GM12878 (cell line): ENCODE results near the gene ELOVL5. TPM values are rescaled to one million over a fixed set of nuclear protein-coding genes. Genes with fewer than 3 reads are reported as not detected.
A peak's percentile ranks its signal among the peaks of the same experiment; 100 is the strongest.

ENCODE experiments used
- ATAC-seq: fragments of 200-7000 bp; cut with Tn5 transposase; 3 replicates; pipeline ENCODE4 v1.9.1; 2020; ENCODE audit warnings: mild to moderate bottlenecking, moderate library complexity
- BruUV-seq: library from RNA; stranded (reverse); fragments of 400-500 nt; replicated peaks from 2 replicates; lab custom pipeline; 2021; lab: Mats Ljungman, UMichigan
- CTCF ChIA-PET: fragments of 300-600 bp; sonication (Branson Sonifier 250); formaldehyde crosslinking; extraction: SDS; loops from one replicate; lab custom pipeline; 2021; ENCODE audit warnings: inconsistent platforms; lab: Yijun Ruan, JAX
- POLR2A ChIA-PET: fragments of 350-600 bp; formaldehyde crosslinking; extraction: SDS; loops from one replicate; lab custom pipeline; 2021; ENCODE audit warnings: inconsistent platforms; lab: Charles Lee
- RAD21 ChIA-PET: fragments of 300-600 bp; sonication (Branson Sonifier 250); formaldehyde crosslinking; loops from one replicate; lab custom pipeline; 2023; ENCODE audit warnings: antibody characterized with exemption; ENCODE audit not compliant: unreplicated experiment; lab: Charles Lee
- SMC1A ChIA-PET: fragments of 300-600 bp; sonication (Branson Sonifier 250); formaldehyde crosslinking; loops from one replicate; lab custom pipeline; 2023; ENCODE audit not compliant: unreplicated experiment, uncharacterized antibody; lab: Charles Lee
- DNase-seq: peaks from one replicate; pipeline ENCODE4 v3.0.0-alpha.2; 2011; ENCODE audit warnings: low read depth, low spot score
- FAIRE-seq: peaks from 3 replicates; lab custom pipeline; 2011; peaks lifted over from hg19 to GRCh38; lab: Jason Lieb, UNC
- H2AFZ ChIP-seq: 2 replicates; pipeline ENCODE4 v1.6.0; 2011; ENCODE audit warnings: low read depth, low read length, control low read depth; ENCODE audit not compliant: control insufficient read depth
- H3K27ac ChIP-seq: 2 replicates; pipeline ENCODE4 v1.5.1; 2011; ENCODE audit warnings: control low read depth; ENCODE audit not compliant: control insufficient read depth, insufficient read depth
- H3K27me3 ChIP-seq, 2 experiments: replicated peaks in 1 of 2; 2 replicates each; pipeline versions ENCODE4 v1.6.0 to v1.6.1; 2011; ENCODE audit warnings: low read length in 1 of 2; ENCODE audit not compliant: control insufficient read depth in 2 of 2, insufficient read depth in 2 of 2
- H3K36me3 ChIP-seq, 2 experiments: 2 replicates each; pipeline ENCODE4 v1.5.1; 2011; ENCODE audit warnings: low read length in 1 of 2; ENCODE audit not compliant: control insufficient read depth in 2 of 2, insufficient read depth in 2 of 2
- H3K4me1 ChIP-seq: 2 replicates; pipeline ENCODE4 v1.6.1; 2011; ENCODE audit warnings: mild to moderate bottlenecking, low read length, moderate library complexity, mixed read lengths; ENCODE audit not compliant: control insufficient read depth, insufficient read depth
- H3K4me2 ChIP-seq: 2 replicates; pipeline ENCODE4 v1.6.0; 2011; ENCODE audit warnings: control low read depth; ENCODE audit not compliant: control insufficient read depth, insufficient read depth
- H3K4me3 ChIP-seq: fragments of 200-600 bp; sonication (generic); 2 replicates; pipeline ENCODE4 v1.5.1; 2016
- H3K79me2 ChIP-seq: 2 replicates; pipeline ENCODE4 v1.6.0; 2011; ENCODE audit warnings: low read length; ENCODE audit not compliant: control insufficient read depth, insufficient read depth
- H3K9ac ChIP-seq: 2 replicates; pipeline ENCODE4 v1.8.0; 2011; ENCODE audit warnings: low read length, control low read depth, mixed read lengths; ENCODE audit not compliant: control insufficient read depth, insufficient read depth
- H3K9me3 ChIP-seq: replicated peaks from 3 replicates; pipeline ENCODE4 v1.5.1; 2011; ENCODE audit warnings: mild to moderate bottlenecking, low read length; ENCODE audit not compliant: control insufficient read depth, insufficient read depth
- H4K20me1 ChIP-seq: 2 replicates; pipeline ENCODE4 v1.6.0; 2011; ENCODE audit not compliant: control insufficient read depth, insufficient read depth
- CTCF ChIP-seq, 3 experiments: IDR thresholded peaks in 2 of 3; conservative IDR thresholded peaks in 1 of 3; 2 replicates each; pipeline ENCODE4 v1.5.1; 2011; ENCODE audit warnings: low read depth in 3 of 3, low read length in 3 of 3, mild to moderate bottlenecking in 3 of 3, control low read depth in 2 of 3, moderate library complexity in 2 of 3, inconsistent platforms in 1 of 3, mixed read lengths in 1 of 3; ENCODE audit not compliant: control insufficient read depth in 2 of 3, insufficient read depth in 1 of 3; ENCODE audit errors: extremely low read depth in 1 of 3
- E4F1 ChIP-seq: fragments of 450-650 bp; IDR thresholded peaks from 2 replicates; pipeline ENCODE4 v1.6.1; 2018; ENCODE audit warnings: borderline replicate concordance, mild to moderate bottlenecking; ENCODE audit not compliant: partially characterized antibody
- HDAC2 ChIP-seq: fragments of 200-600 bp; sonication (generic); IDR thresholded peaks from 2 replicates; pipeline ENCODE4 v1.6.1; 2017
- IRF4 ChIP-seq: IDR thresholded peaks from 2 replicates; pipeline ENCODE4 v1.6.1; 2011; ENCODE audit warnings: low read depth, low read length
- JUND ChIP-seq: IDR thresholded peaks from 2 replicates; pipeline ENCODE4 v1.6.1; 2012; ENCODE audit warnings: low read depth, mild to moderate bottlenecking, low read length, improper control_type of control experiment, moderate library complexity
- NR2C2 ChIP-seq: IDR thresholded peaks from 2 replicates; pipeline ENCODE4 v1.6.1; 2011; ENCODE audit warnings: borderline replicate concordance, low read depth; ENCODE audit not compliant: control insufficient read depth, insufficient read length
- PML ChIP-seq: IDR thresholded peaks from 2 replicates; pipeline ENCODE4 v1.6.1; 2012; ENCODE audit warnings: low read length, inconsistent platforms
- RAD51 ChIP-seq: fragments of 450-650 bp; IDR thresholded peaks from 2 replicates; pipeline ENCODE4 v1.6.1; 2016; ENCODE audit warnings: moderate library complexity, mild to moderate bottlenecking, inconsistent platforms
- RBBP5 ChIP-seq: fragments of 200-600 bp; sonication (generic); conservative IDR thresholded peaks from 2 replicates; pipeline ENCODE4 v1.6.1; 2016
- SMAD5 ChIP-seq: IDR thresholded peaks from 2 replicates; pipeline ENCODE4 v1.6.1; 2016; ENCODE audit warnings: antibody characterized with exemption, low read depth
- SMC3 ChIP-seq: IDR thresholded peaks from 2 replicates; pipeline ENCODE4 v1.6.1; 2011; ENCODE audit warnings: low read length, improper control_type of control experiment, borderline replicate concordance
- STAT3 ChIP-seq: IDR thresholded peaks from 2 replicates; pipeline ENCODE4 v1.6.1; 2011; ENCODE audit warnings: low read depth, low read length, improper control_type of control experiment
- TARDBP ChIP-seq: IDR thresholded peaks from 2 replicates; pipeline ENCODE4 v1.6.1; 2016; ENCODE audit warnings: borderline replicate concordance
- WGBS: methylation state at CpG from one replicate; pipeline ENCODE4 v1.1.6; 2016; ENCODE audit warnings: low lambda C conversion rate; ENCODE audit not compliant: insufficient replicate concordance, insufficient coverage; ENCODE audit errors: missing lambda C conversion rate; 5-methylcytosine and 5-hydroxymethylcytosine counted together
- in situ Hi-C: fragments of 300-500 bp; cut with MboI; formaldehyde crosslinking; loops from 9 replicates; pipeline ENCODE4 v1.14.3; 2018; ENCODE audit warnings: mixed read lengths
- intact Hi-C: fragments of 100-400 bp; cut with micrococcal nuclease; formaldehyde crosslinking; loops from one replicate; pipeline ENCODE4 v1.14.2; 2022; ENCODE audit not compliant: unreplicated experiment
- polyA plus RNA-seq, 11 experiments: library from polyadenylated mRNA; depleted of rRNA in 4 of 11; unstranded in 6 of 11; stranded (reverse) in 5 of 11; fragments of >200 nt; fragmentation: Nextera tagmentation in 4 of 11; fragmentation: Illumina TruSeq in 1 of 11; extraction: Ambion mirVana in 4 of 11; extraction: Trizol in 1 of 11; gene quantifications; 1 replicate in 1 of 11; 2 replicates in 10 of 11; pipeline versions ENCODE4 v1.2.1 to v1.2.3, GENCODE V29; 2011 to 2016; ENCODE audit warnings: inconsistent platforms in 2 of 11, missing spikeins in 2 of 11, low read depth in 1 of 11
- total RNA-seq, 4 experiments: library from RNA; depleted of rRNA in 3 of 4; stranded (reverse); fragments of >200 nt in 3 of 4; fragmentation: Illumina TruSeq in 1 of 4; extraction: Trizol in 1 of 4; gene quantifications; 2 replicates each; pipeline versions ENCODE4 v1.2.1 to v1.2.3, GENCODE V29; 2013 to 2021
- TF ChIP-seq, protein P1 (sequence below): IDR thresholded peaks from 2 replicates; pipeline ENCODE4 v1.6.1; 2012; ENCODE audit warnings: mild to moderate bottlenecking, low read depth, low read length
- TF ChIP-seq, protein P2 (sequence below): fragments of 450-650 bp; IDR thresholded peaks from 2 replicates; pipeline ENCODE4 v1.6.1; 2014; ENCODE audit warnings: mild to moderate bottlenecking

Gene ELOVL5
- total and polyA plus RNA-seq, 10 of the 15 experiments (the other 5 are each of a cell fraction or from before 2014, with no cell fraction given) = 156 to 241 (median 196) TPM

DNA sequence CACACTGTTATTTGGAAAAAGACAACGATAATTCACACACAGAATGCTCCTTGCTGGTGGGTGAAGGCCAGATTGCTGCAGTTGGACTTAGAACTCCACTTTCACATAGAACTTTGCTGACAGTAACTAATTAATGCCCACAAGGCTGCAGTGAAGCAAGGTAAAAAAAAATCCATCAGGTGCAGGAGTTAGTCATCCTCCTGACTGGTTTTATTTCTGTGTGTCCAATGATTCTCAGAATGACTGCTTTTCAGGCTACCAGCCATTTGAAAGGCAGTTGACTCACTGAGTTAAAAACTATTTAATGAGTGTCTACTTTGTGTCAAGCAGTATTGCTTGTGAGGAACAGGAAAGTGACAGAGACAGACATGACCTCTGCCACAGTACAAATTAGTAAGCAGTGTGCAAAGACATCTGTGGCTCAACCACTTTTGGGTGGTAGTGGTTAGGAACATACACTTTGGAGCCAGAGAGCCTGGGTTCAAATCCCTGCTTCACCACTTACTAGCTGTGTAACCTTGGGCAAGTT, 41.9 kb downstream of the ELOVL5 start:
- Histone ChIP-seq H3K4me2 (peak overlapping the region; percentile 46), H3K4me1 (peaks cover 43% of the 10 kb centered on the region), H3K79me2 (peaks cover 60% of the 10 kb centered on the region), H3K36me3 (no peaks in the 10 kb centered on the region), H3K9ac (no peak overlapping the region), H3K4me3 (no peak overlapping the region), H2AFZ (no peak overlapping the region), H3K27ac (peak overlapping the region; percentile 17; the same call in 1 of the 2 replicates), H3K27me3 (no peaks in the 10 kb centered on the region), H4K20me1 (no peaks in the 10 kb centered on the region), H3K9me3 (no peaks in the 10 kb centered on the region)
- POLR2A ChIA-PET = interaction anchor here (0.7 to 5.0 kb wide), 4 partner anchors 29 to 134 kb away, joined by 3 to 22 read pairs (median 3); no protein-coding TSS in a partner anchor
- peak; percentile 81 for ATAC-seq
- intact Hi-C loops (loop anchor here (5.0 kb wide), 1 partner anchor 130 kb away; no protein-coding TSS in a partner anchor), in situ Hi-C loops (no loop called here)
- SMC1A ChIA-PET = interaction anchor here (1.0 to 9.2 kb wide), 11 partner anchors 16 to 134 kb away, joined by 3 to 135 read pairs (median 6); partner anchors contain the start of gene ELOVL5
- WGBS = 0% methylated on average over 1 of the region's 1 CpG
- RAD21 ChIA-PET = interaction anchor here (0.7 to 4.4 kb wide), 4 partner anchors 21 to 135 kb away, joined by 3 to 29 read pairs (median 4); no protein-coding TSS in a partner anchor
- peak; percentile 79 for DNase-seq
- BruUV-seq = TSS peak; percentile 11
- CTCF ChIA-PET = interaction anchor here (0.6 to 1.7 kb wide), 4 partner anchors 22 to 104 kb away, joined by 3 to 4 read pairs (median 4); no protein-coding TSS in a partner anchor
- peak; percentile 27 for FAIRE-seq
- TF ChIP-seq HDAC2 (no peak), SMAD5 (no peak), TARDBP (0 out of 2 replicates have a peak, but pooled peaks have one; percentile 55), STAT3 (no peak), RBBP5 (no peak), SMC3 (no peak), NR2C2 (no peak), E4F1 (no peak), JUND (no peak), CTCF (IDR thresholded peaks at IDR 0.05 in 2 of 3, conservative IDR thresholded peaks at IDR 0.05 in 1 of 3; ENCODE audit: control insufficient read depth in 2 of 3, extremely low read depth in 1 of 3, insufficient read depth in 1 of 3, low read depth in 3 of 3, low read length in 3 of 3) (no peak), PML (no peak), RAD51 (peak; percentile 33; the same call in 1 of the 2 replicates), IRF4 (no peak)
- TF ChIP-seq, protein P1, sequence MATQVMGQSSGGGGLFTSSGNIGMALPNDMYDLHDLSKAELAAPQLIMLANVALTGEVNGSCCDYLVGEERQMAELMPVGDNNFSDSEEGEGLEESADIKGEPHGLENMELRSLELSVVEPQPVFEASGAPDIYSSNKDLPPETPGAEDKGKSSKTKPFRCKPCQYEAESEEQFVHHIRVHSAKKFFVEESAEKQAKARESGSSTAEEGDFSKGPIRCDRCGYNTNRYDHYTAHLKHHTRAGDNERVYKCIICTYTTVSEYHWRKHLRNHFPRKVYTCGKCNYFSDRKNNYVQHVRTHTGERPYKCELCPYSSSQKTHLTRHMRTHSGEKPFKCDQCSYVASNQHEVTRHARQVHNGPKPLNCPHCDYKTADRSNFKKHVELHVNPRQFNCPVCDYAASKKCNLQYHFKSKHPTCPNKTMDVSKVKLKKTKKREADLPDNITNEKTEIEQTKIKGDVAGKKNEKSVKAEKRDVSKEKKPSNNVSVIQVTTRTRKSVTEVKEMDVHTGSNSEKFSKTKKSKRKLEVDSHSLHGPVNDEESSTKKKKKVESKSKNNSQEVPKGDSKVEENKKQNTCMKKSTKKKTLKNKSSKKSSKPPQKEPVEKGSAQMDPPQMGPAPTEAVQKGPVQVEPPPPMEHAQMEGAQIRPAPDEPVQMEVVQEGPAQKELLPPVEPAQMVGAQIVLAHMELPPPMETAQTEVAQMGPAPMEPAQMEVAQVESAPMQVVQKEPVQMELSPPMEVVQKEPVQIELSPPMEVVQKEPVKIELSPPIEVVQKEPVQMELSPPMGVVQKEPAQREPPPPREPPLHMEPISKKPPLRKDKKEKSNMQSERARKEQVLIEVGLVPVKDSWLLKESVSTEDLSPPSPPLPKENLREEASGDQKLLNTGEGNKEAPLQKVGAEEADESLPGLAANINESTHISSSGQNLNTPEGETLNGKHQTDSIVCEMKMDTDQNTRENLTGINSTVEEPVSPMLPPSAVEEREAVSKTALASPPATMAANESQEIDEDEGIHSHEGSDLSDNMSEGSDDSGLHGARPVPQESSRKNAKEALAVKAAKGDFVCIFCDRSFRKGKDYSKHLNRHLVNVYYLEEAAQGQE = no peak
- TF ChIP-seq, protein P2, sequence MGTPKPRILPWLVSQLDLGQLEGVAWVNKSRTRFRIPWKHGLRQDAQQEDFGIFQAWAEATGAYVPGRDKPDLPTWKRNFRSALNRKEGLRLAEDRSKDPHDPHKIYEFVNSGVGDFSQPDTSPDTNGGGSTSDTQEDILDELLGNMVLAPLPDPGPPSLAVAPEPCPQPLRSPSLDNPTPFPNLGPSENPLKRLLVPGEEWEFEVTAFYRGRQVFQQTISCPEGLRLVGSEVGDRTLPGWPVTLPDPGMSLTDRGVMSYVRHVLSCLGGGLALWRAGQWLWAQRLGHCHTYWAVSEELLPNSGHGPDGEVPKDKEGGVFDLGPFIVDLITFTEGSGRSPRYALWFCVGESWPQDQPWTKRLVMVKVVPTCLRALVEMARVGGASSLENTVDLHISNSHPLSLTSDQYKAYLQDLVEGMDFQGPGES = no peak
